Vagina (tissue), 2 donors: Measurements from ENCODE around the gene AGAP5.
"Not testable (repeated sequence)": the region's sequence is repeated elsewhere in the genome, so short reads cannot be mapped to it uniquely, and the experiment has no call there.

Experiments
- POLR2A ChIP-seq, 2 donors: fragments of 450-650 bp; IDR thresholded peaks; one replicate each; pipeline ENCODE4 v1.6.1; 2017; ENCODE audit warnings: antibody characterized with exemption in 2 of 2, mild to moderate bottlenecking in 2 of 2, moderate library complexity in 2 of 2
- POLR2AphosphoS5 ChIP-seq, 2 donors: sonication (generic); formaldehyde crosslinking; IDR thresholded peaks; one replicate each; pipeline ENCODE4 v1.9.0; 2017; ENCODE audit warnings: antibody characterized with exemption in 2 of 2, mild to moderate bottlenecking in 2 of 2, low read depth in 1 of 2; ENCODE audit not compliant: insufficient read depth in 1 of 2
- TF ChIP-seq, protein P1 (sequence below), 3 experiments: fragments of 450-650 bp in 2 of 3; fragments of 200-600 bp in 1 of 3; sonication (generic) in 1 of 3; IDR thresholded peaks; one replicate each; pipeline ENCODE4 v1.5.1; 2017 to 2019; ENCODE audit warnings: antibody characterized with exemption in 3 of 3, mild to moderate bottlenecking in 2 of 3, moderate library complexity in 2 of 3

DNA sequence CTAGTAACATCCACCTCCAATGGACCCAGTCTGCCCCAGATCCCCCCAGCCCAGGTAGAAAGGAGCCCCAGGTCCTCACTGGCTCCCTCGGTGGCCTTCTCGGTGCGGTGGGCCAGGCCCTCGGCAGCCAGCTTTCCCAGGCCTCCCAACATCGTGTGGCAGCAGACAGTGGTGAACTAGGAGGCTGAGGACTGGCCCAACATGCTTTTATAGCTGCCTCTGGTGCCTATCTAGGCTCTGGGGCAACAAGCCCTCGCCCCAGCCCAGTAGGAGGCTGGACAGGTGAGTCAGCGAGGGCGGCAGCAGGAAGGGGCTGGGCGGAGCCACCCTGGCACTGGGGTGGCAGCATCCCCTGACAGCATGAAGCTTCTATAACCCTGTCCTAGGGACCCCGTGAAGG is 34.3 kb downstream of the AGAP5 start:
- TF ChIP-seq, protein P1, sequence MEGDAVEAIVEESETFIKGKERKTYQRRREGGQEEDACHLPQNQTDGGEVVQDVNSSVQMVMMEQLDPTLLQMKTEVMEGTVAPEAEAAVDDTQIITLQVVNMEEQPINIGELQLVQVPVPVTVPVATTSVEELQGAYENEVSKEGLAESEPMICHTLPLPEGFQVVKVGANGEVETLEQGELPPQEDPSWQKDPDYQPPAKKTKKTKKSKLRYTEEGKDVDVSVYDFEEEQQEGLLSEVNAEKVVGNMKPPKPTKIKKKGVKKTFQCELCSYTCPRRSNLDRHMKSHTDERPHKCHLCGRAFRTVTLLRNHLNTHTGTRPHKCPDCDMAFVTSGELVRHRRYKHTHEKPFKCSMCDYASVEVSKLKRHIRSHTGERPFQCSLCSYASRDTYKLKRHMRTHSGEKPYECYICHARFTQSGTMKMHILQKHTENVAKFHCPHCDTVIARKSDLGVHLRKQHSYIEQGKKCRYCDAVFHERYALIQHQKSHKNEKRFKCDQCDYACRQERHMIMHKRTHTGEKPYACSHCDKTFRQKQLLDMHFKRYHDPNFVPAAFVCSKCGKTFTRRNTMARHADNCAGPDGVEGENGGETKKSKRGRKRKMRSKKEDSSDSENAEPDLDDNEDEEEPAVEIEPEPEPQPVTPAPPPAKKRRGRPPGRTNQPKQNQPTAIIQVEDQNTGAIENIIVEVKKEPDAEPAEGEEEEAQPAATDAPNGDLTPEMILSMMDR (IDR thresholded peaks at IDR 0.05): not testable (repeated sequence)
- not testable (repeated sequence) for TF ChIP-seq POLR2A (IDR thresholded peaks at IDR 0.05); POLR2AphosphoS5 (IDR thresholded peaks at IDR 0.05; ENCODE audit: insufficient read depth in 1 of 2, low read depth in 1 of 2)
